GM12878 (cell line): ENCODE data around the gene PARM1.

Source experiments
- BHLHE40 ChIP-seq, 2 experiments: fragments of 450-650 bp in 1 of 2; IDR thresholded peaks; 2 replicates each; pipeline ENCODE4 v1.6.1; 2011 to 2017; ENCODE audit warnings: low read depth in 2 of 2, borderline replicate concordance in 1 of 2, improper control_type of control experiment in 1 of 2, low read length in 1 of 2, mild to moderate bottlenecking in 1 of 2
- RELA ChIP-seq: fragments of 450-650 bp; IDR thresholded peaks from 2 replicates; pipeline ENCODE4 v1.8.0; 2014; ENCODE audit warnings: borderline replicate concordance; ENCODE audit not compliant: partially characterized antibody
- TCF7 ChIP-seq: IDR thresholded peaks from 2 replicates; pipeline ENCODE4 v1.6.1; 2014; ENCODE audit warnings: antibody characterized with exemption, borderline replicate concordance

- TF ChIP-seq TCF7 (no peak), BHLHE40 (IDR thresholded peaks at IDR 0.05; ENCODE audit: borderline replicate concordance in 1 of 2, low read depth in 2 of 2, low read length in 1 of 2) (no peak), RELA (no peak)
These were observed 46.4 kb upstream of the PARM1 start for GRCh38 chr4:74886484-74886883.
